Amniotic epithelial cell (primary cell): ENCODE measurements around the gene RUBCNL.
"Not testable (repeated sequence)": the region's sequence is repeated elsewhere in the genome, so short reads cannot be mapped to it uniquely, and the experiment has no call there.

ENCODE experiments used
- DNase-seq: peaks from one replicate; pipeline ENCODE4 v3.0.0-alpha.2; 2010; ENCODE audit warnings: low read depth

RUBCNL gene, protein sequence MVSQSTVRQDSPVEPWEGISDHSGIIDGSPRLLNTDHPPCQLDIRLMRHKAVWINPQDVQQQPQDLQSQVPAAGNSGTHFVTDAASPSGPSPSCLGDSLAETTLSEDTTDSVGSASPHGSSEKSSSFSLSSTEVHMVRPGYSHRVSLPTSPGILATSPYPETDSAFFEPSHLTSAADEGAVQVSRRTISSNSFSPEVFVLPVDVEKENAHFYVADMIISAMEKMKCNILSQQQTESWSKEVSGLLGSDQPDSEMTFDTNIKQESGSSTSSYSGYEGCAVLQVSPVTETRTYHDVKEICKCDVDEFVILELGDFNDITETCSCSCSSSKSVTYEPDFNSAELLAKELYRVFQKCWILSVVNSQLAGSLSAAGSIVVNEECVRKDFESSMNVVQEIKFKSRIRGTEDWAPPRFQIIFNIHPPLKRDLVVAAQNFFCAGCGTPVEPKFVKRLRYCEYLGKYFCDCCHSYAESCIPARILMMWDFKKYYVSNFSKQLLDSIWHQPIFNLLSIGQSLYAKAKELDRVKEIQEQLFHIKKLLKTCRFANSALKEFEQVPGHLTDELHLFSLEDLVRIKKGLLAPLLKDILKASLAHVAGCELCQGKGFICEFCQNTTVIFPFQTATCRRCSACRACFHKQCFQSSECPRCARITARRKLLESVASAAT

DNA sequence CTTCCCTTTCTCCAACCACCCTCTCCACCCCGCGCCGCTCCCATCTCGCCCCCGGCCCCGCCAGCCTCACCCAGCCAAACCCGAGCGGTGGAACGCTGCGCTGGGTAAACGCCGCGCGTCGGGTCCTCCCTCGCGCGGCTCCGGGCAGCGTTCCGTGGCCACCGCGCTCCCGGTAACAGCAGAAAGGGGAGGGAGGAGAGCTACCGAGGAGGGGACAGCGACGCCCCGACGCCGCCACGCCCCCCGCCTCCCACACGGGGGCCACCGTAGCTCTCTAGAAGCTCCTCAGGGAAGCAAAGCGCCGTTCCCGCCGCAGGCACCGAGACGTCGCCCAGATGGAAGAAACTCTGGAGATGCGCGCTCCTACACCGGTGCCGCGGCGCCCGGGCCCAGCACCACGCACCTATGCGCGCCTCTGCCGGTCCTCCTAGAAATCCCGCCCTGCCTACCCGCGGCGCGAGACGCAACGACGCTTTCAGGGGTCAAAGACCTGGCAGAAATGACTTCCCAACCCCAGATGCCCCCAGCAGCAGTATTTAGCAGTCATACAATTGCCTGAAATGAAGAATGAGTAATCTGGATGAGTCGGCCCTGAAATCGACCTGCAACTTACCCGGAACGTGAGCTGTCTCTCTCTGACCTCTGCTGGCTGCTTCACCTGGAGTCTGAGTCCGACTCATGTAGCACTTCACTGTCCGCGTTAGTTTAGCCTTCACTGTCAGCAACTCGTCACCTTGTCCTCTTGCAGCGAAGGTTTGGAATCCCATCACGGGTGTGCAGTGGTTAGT is at the start of gene RUBCNL:
TSS of gene RUBCNL (minus strand) at position 189 of the 788 bp plus-strand sequence. CDS start 14,777 bp downstream, outside the sequence.
- peak; percentile 9 for DNase-seq

DNA sequence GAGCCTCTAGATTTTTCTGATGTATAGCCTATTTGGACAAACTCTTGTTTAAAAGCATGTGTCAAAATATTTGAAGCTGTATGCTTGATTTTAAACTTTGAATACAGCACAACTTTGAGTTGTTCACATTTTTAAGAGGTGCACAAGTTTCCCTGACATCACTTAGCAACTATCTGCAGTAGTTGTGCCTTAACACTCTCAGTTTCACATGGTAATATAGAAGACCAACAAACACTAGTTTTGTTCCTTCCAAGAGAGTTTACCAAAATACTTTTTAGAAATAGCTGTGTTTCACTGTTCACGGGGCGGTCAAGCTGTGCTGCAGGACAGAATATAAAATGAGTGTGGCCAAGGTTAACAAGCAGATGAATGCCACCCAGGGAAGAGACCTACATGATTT is 42.5 kb upstream of the RUBCNL start:
- not testable (repeated sequence) for DNase-seq

DNA sequence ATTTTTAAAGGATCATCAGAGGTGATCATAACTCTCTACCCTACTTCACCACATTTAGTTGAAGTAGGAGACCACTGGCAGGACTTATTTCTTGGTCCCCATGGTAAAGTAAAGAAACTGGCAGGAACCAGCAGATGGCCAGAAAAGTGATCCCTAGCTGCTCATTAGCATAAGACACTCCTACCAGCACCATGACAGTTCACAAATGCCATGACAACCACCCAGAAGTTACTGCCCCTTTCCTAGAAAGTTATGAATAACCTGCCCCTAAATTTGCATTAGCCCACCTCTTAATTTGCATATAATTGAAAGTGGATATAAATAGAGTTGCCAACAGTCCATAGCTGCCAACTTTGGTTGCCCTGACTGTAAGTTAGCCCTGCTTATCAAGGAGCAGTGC is 18.4 kb upstream of the RUBCNL start:
- no peak for DNase-seq

DNA sequence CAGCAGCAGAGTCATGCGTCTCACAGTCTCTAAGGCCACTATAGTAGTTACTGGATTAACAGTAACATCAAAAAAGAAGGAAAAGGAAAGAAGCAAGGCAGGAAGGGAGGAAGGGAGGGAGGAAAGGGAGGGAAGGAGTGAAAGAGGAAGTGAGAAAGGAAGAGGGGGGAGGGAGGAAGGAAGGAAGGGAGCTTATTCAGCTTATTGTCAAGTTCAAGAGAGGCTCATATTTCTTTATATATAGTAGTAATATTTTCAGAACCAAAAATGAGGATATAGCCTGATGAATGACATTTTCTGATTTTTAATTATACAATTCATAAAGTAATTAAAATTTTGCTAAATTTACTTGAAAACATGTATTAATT is 17.7 kb upstream of the RUBCNL start:
- DNase-seq = no peak

DNA sequence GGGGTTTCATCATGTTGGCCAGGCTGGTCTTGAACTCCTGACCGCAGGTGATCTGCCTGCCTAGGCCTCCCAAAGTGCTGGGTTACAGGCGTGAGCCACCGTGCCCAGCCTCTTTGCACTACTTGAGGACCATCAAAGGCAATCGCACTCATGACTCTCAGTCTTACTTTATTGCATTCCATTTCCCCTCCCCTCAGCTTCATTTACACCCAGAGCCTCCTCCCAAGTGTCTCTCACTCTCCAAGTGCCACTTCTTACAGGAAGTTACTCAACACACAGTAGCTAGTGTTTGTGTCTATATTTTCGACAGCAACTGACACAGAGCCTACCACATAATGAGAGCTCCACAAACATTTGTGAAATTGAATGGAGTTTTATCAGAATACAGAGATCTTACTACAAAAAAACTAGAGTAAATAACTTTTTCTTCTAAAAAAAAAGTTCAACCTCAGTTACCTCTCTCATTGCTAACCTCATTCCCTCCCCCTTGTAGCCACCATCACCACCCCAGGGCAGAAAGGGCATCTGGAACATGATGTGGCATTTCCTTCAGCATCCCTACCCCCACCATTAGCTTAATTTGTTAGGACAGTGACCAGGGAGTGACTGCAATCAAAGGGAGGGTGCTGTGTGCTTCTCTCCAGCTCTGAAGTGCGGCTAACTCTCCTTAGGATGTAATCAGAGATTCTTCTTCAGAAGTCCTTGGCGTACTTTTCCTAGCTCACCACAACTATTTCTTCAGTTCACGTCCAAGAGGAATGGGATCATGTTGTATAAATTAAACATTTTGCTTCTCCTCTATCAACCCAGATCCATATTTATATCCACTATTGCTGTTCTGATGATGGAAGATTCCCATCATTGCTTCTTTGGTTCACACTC is 17.0 kb upstream of the RUBCNL start:
- no peak for DNase-seq

DNA sequence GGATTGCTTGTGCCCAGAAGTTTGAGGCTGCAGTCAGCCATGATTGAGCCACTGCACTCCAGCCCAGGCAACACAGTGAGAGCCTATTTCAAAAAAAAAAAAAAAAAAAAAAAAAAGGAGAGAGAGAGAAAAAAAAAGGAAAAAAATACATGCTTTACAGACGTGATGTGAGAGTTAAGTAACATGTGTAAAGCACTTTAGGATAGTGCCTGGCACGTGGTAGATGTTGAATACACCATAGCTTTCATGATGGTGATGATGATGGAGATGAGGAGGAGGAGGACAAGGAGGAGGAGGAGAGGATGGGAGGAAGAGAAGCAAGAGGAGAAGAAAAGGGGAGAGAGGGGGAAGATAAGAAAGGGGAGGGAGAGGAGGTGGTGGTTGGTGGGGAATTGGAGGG is 15.1 kb upstream of the RUBCNL start:
- DNase-seq = no peak

DNA sequence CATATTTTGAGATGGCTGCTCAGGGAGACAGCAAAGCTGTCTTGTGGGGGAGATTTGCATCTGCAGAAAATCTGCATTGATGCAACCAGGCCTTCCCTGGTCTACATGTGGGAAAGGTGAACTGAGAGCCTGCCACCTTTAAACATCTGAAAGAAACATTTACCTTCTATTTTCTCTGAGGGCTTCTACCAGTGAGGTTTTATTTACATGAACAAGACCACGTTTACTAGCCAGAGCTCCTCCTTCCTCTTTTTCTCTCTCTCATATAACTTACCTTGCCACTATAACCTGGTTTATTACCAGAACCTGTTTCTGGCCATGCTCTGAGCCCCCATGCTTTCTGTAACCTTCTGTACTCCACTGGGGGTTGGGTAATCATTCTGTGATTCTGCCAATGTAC is 14.4 kb upstream of the RUBCNL start:
- no peak for DNase-seq

DNA sequence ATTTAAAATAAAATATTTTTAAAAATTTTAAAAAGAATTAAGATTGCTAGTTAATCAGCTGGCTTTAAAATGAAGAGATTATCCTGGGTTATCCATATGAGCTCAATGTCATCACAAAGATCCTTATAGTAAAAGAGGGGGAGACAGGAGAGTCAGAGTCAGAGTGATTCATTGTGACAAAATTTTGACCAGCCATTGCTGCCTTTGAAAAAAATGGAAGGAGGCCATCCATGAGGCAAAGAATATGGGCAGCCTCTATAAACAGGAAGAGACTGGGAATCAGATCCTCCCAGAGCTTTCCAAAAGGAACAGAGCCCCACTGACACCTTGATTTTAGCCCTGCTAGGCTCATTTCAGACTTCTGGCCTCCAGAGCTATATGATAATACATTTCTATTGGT is 9.3 kb upstream of the RUBCNL start:
- DNase-seq = no peak

DNA sequence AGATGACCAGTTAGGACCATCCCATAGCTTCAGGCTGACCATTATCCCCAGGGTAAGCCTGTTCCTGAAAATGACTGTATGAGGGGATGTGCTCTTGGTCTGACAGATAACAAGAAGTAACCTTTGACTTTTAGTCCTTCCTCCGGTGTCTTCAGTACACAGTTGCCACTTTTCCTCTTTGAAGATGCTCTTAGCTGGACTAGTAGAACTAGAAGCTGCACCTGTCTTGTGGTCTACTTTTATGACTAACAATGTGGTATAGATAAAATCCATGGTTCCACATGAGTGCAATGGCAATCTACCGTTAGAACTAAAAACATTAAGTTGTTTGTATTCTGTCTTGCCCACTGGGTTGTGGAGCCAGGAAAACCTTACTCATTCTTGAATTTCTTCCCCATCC is 5.9 kb upstream of the RUBCNL start:
- DNase-seq = no peak

DNA sequence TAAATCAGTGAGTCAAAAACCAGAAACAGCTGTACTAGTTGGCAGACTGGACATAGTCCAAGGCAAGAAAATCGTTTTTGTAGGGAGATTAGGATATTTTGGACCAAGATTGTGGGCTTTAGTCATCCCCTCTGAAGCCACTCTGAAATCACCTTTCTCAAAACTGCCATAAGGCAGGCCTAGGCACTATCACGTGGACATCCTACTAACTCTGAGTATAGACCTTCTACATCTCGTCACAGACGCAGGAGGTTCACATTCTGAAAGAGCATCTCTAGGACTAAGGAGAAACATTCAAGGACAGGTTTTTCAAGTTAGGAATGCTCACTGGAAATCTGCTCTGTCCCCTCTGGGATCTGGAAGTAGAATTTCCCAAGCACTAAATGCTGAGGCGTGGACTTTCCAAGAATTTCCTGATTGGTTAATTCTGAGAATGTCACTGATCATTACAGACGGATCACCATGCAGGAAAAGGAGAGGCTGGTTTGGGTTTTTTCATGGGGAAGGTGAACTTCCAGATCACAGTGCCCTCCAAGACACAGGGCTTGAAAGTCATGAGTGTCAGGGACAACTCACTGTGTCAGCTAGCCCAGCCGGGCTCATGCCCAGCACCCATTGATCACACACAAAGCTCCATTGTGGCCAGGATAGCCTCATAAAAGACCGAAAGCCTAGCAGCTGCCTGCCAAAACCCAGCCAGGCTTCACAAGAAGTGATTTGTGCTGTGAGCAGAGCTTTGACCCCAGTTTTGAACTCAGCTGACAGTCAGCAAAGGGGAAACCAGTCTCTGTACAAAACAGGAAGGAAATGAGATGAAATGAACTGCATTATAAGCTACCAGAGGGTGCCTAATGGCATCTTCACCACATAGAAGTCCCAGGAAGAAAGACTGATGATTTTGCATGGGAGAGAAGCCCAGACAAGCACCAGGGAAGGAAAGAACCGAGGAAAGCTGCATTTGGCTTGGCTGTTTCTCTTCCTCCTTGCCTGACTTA is 2.7 kb upstream of the RUBCNL start:
- no peak for DNase-seq

DNA sequence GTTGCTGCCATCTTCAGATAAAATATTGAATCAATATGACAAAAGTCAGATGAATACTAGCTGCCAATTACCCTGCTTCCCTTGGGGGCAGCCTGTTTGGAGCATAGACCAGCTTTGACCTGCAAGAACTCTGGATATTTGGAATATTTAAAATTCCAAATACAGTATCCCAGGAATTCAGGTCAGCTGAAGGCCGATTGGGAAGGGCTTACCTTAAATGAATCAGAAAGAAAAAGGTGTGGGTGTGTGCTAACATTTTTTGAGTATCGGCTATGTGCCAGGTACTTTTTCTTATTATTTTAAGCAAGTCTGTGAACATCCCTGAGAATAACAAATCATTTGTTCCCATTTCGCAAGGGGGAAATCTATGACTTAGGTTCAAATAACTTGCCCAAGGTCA is 1.8 kb upstream of the RUBCNL start:
- DNase-seq = no peak

DNA sequence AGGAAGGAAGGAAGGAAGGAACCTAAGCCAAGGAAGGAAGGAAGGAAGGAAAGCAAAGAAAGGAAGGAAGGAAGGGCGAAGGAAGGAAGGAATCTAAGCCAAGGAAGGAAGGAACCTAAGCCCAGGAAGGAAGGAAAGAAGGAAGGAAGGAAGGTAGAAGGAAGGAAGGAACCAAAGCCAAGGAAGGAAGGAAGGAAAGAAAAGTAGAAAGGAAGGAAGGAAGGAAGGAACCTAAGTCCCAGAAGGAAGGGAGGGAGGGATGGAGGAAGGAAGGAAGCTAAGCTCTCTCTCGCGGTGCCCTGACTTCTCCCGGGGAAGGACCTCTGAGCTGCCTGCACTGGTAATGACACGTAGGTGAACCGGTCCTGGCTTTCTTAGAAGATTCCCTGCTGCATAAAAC is 1.3 kb upstream of the RUBCNL start:
- no peak for DNase-seq

DNA sequence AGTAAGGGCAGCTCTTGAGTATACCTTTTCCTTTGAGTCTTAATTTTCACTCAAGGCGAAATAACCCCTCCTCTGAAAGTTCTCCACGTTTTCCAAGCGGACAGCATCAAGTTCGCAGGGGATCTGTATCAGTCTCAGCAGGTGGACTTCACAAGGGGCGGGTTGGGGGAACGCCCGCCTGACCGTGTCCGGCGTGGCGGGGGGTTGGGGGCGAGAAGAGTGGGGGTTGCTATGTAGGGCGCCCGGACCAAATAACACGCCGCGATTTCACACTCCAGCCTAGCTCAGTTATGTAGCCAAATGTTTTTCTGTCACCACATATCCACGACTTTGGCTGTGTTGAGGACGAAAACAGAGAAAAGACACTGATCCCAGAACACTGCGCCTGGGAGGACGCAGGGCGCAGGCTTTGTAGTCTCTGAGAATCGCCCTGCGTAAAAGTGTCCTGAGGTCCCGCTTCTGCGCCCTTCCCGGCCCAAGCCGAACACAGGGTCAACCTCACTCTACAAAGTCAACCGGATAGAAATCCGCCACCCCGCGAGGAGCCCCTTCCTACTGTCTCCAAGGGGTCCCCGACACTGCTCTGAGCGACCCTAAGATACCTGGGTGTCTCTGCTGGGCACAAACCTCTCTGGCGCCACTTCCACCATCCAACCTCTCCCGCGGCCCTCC is 524 bp downstream of the RUBCNL start:
- DNase-seq = no peak

DNA sequence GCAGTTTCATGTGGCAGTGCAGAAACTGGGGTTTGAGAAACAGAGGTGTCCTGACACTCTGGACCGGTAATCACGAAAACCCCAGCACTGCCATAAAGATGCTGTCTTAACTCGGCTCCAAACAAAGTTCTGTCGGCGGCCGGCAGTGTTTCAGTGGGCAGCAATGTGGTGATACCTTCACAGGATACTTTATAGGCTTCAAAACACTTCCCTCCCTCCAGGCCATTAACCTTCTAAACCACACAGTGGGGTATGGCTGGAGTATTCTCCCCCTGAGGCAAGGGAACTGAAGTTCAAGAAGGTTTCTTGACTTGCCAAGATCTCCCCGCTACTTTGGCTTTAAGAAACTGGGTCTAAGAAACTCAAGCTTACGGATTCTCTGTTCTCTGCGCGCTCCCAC is 1.1 kb downstream of the RUBCNL start:
- no peak for DNase-seq

DNA sequence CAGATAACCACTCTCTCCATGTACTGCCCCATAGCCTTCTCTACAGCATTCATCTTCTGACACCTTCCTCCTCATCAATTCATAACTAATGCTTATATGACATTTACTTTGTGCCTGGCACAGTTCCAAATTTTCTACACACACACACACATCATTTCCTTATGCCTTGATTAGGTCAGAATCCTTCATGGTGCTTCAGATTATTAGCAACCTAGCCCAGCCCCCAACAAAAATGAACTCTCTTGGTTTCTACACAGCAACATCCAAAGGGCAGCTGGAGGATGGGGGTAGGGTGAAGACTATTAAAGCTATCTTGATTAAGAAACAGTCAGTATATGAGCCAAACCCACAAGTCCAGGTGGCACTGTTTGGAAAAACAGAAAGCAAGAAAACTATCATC is 3.7 kb downstream of the RUBCNL start:
- no peak for DNase-seq

DNA sequence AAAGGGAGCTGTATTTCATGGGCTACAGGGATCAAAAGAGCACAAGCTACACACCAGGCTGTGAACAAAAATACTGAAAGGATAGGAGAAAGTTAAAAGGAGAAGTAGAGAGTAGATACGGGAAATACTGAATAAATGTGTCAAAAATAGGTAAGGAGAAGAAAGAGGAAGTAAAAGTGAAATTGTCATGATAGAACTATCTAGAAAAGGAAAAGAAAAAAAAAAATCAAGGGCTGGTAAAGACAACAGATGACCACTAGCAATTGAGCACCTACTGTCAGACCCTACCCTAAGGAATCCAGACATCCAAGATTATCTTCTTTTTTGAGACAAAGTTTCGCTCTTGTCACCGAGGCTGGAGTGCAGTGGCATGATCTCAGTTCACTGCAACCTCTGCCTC is 4.8 kb downstream of the RUBCNL start:
- DNase-seq = no peak

DNA sequence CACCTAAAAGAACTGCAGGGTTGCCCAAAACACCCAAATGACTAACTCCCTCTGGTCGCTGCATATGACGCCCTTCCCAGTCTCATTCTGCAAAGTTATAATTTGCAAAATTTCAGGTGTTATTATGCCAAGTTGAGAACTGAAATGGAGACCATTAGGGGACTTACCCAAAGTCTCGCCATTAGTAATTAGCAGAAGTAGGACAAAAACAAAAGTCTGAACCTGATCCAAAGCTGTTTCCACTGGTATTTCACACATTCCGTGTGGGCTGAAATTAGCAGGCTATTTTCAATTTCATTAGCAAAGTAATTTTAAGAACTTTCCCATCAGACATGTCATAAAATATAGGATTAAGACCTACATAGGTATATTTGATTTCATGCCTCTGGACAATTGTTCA is 6.8 kb downstream of the RUBCNL start:
- DNase-seq = no peak

DNA sequence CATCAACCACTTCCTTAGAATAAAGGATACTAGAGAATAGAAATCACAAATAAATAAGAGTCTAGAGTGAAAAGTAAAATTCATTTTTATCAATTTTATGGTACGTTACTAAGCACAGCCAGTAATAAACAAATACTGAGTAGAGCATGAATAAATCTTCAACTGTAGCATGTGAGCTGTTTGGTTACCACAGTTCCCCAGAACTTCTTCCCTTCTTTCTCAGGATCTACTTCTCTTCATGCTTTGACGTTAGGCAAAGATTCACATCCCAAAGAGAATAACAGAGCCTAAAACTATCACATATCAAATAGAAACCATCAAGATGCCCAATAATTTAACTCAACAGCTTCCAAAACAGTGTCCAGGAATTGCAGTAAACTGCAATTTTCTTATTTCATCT is 7.4 kb downstream of the RUBCNL start:
- DNase-seq = no peak

DNA sequence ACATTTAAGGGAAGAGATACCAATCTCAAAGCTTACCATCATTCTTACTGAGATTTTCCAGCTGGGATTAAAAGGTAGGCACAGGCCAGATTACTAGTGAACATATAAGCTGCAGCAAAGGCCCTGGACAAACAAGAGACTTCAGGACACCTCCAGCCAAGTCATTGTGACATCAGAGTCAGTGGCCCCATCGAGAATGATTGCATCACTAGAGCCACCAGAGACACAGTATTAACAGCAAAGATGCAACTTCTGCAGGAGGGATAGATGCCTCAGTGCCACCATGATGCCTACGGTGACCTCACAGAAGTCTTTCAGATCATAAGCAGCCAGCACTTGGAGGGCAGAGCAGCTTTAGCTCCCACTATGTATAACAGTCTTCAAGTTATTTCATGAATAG is 8.6 kb downstream of the RUBCNL start:
- DNase-seq = no peak

DNA sequence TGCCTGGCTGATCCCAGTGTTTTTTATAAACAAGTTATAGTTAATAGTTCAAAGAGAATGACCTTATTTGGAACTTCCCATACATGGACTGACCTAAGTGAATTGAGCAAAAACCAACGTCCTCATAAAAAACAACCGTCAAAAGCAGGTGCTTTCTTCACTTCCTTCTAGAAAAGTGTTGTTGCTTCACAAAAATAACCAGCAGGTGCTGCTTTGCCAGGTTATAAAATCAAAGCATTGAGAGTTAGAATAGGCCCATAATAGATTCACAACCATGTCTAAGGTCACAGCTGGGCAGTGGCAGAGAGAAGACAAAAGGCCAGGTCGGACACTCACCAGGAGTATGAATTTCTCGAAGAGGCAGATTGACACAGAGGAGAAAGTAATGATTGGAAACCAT is 9.5 kb downstream of the RUBCNL start:
- no peak for DNase-seq
